Lung (tissue), 12 donors: ENCODE results near the gene SMG6. TPM values are rescaled to one million over a fixed set of nuclear protein-coding genes. Genes with fewer than 3 reads are reported as not detected.
"Not testable (repeated sequence)": the region's sequence is repeated elsewhere in the genome, so short reads cannot be mapped to it uniquely, and the experiment has no call there.

Experiments used
- ATAC-seq: fragments of 200-7000 bp; cut with Tn5 transposase; one replicate; pipeline ENCODE4 v1.9.1; 2020; ENCODE audit warnings: moderate number of reproducible peaks; ENCODE audit not compliant: insufficient read depth, low FRiP score
- DNase-seq, 3 donors: peaks; one replicate each; pipeline ENCODE4 v3.0.0-alpha.2; 2013 to 2017
- H3K27ac ChIP-seq, 2 donors: one replicate each; pipeline ENCODE4 v1.5.1; 2013; ENCODE audit warnings: mild to moderate bottlenecking in 2 of 2, moderate library complexity in 2 of 2, control low read depth in 1 of 2, inconsistent platforms in 1 of 2, low read depth in 1 of 2, low read length in 1 of 2
- H3K27me3 ChIP-seq, 3 donors: one replicate each; pipeline ENCODE4 v1.5.1; 2013; ENCODE audit warnings: low read length in 2 of 3; ENCODE audit not compliant: control insufficient read depth in 3 of 3, insufficient read depth in 3 of 3
- H3K36me3 ChIP-seq, 4 donors: one replicate each; pipeline ENCODE4 v1.5.1; 2013; ENCODE audit warnings: low read length in 4 of 4, mild to moderate bottlenecking in 1 of 4, moderate library complexity in 1 of 4; ENCODE audit not compliant: control insufficient read depth in 4 of 4, insufficient read depth in 4 of 4
- H3K4me1 ChIP-seq, 5 donors: one replicate each; pipeline ENCODE4 v1.5.1; 2013; ENCODE audit warnings: low read length in 5 of 5, mild to moderate bottlenecking in 2 of 5, moderate library complexity in 1 of 5; ENCODE audit not compliant: control insufficient read depth in 5 of 5, insufficient read depth in 5 of 5
- H3K4me3 ChIP-seq: one replicate; pipeline ENCODE4 v1.5.1; 2013; ENCODE audit warnings: mild to moderate bottlenecking, control low read depth, moderate library complexity
- H3K9ac ChIP-seq, 2 donors: one replicate each; pipeline ENCODE4 v1.5.1; 2013; ENCODE audit warnings: low read length in 2 of 2, control low read depth in 1 of 2; ENCODE audit not compliant: insufficient read depth in 1 of 2
- H3K9me3 ChIP-seq, 4 donors: one replicate each; pipeline ENCODE4 v1.5.1; 2013; ENCODE audit warnings: low read length in 3 of 4, mild to moderate bottlenecking in 1 of 4, moderate library complexity in 1 of 4; ENCODE audit not compliant: control insufficient read depth in 4 of 4, insufficient read depth in 3 of 4
- WGBS, 2 donors: extraction: QIAGEN DNeasy Blood & Tissue Kit; methylation state at CpG; one replicate each; pipeline ENCODE4 v1.1.7; 2013; 5-methylcytosine and 5-hydroxymethylcytosine counted together
- polyA plus RNA-seq, 2 donors: library from polyadenylated mRNA; stranded (reverse); fragments of 200-250 nt; gene quantifications; one replicate each; pipeline ENCODE4 v1.2.1, GENCODE V29; 2013
- total RNA-seq, 2 donors: library from RNA; depleted of rRNA in 1 of 2; stranded (reverse); fragments of >200 nt in 1 of 2; gene quantifications; one replicate each; pipeline ENCODE4 v1.2.1, GENCODE V29; 2014 to 2021
- TF ChIP-seq, protein P1 (sequence below): IDR thresholded peaks from 2 replicates; pipeline ENCODE4 v1.5.1; 2012; ENCODE audit warnings: mild to moderate bottlenecking; ENCODE audit errors: control extremely low read depth, extremely low read depth
- donor health status: control.
- donor health status: control.
- donor health status: Bipolar disorder and iron deficiency.
- donor health status: healthy.
- donor health status: DM: yes; HTN: yes; CAD: no.

The SMG6 gene
- total and polyA plus RNA-seq, 4 donors = 17.6 to 45.1 (median 28.9) TPM

DNA sequence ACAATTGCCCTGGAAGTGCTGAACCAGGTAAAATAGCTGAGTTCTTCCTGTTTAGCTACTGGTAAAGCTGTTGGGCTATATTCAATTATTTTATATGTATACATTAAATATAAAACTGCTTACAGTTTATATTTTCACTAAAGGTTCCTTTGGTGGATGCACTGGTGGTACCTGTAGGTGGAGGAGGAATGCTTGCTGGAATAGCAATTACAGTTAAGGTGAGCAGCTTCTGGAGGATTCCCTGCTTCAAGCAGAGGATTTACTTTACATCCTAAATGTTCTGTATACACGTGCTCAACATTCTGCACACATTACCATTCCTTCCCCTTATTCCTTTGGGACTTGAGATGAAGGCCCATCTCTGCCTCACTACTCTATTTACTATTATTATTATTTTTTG lies 17.8 kb upstream of the SMG6 start:
- no peak for ATAC-seq
- Histone ChIP-seq H3K27ac (no peak overlapping the region), H3K27me3 (no peaks in the 10 kb centered on the region), H3K9me3 (no peaks in the 10 kb centered on the region), H3K9ac (no peak overlapping the region), H3K4me3 (no peak overlapping the region), H3K4me1 (no peaks in the 10 kb centered on the region), H3K36me3 (peaks cover 16 to 41% (median 26%) of the 10 kb centered on the region in 4 donors)
- TF ChIP-seq, protein P1, sequence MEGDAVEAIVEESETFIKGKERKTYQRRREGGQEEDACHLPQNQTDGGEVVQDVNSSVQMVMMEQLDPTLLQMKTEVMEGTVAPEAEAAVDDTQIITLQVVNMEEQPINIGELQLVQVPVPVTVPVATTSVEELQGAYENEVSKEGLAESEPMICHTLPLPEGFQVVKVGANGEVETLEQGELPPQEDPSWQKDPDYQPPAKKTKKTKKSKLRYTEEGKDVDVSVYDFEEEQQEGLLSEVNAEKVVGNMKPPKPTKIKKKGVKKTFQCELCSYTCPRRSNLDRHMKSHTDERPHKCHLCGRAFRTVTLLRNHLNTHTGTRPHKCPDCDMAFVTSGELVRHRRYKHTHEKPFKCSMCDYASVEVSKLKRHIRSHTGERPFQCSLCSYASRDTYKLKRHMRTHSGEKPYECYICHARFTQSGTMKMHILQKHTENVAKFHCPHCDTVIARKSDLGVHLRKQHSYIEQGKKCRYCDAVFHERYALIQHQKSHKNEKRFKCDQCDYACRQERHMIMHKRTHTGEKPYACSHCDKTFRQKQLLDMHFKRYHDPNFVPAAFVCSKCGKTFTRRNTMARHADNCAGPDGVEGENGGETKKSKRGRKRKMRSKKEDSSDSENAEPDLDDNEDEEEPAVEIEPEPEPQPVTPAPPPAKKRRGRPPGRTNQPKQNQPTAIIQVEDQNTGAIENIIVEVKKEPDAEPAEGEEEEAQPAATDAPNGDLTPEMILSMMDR = no peak
- no peak for DNase-seq
- WGBS, 2 donors = 80 to 92% methylated on average over 1 of the region's 1 CpG

GRCh38 chr17:2319051-2319450 lies 15.5 kb upstream of the SMG6 start:
- DNase-seq (no peak), ATAC-seq (no peak)
- Histone ChIP-seq H3K9me3 (no peaks in the 10 kb centered on the region), H3K27ac (no peak overlapping the region), H3K4me3 (no peak overlapping the region), H3K27me3 (no peaks in the 10 kb centered on the region), H3K36me3 (peaks cover 3 to 25% (median 13%) of the 10 kb centered on the region in 4 donors), H3K9ac (no peak overlapping the region), H3K4me1 (no peaks in the 10 kb centered on the region)
- TF ChIP-seq, protein P1 = no peak

DNA sequence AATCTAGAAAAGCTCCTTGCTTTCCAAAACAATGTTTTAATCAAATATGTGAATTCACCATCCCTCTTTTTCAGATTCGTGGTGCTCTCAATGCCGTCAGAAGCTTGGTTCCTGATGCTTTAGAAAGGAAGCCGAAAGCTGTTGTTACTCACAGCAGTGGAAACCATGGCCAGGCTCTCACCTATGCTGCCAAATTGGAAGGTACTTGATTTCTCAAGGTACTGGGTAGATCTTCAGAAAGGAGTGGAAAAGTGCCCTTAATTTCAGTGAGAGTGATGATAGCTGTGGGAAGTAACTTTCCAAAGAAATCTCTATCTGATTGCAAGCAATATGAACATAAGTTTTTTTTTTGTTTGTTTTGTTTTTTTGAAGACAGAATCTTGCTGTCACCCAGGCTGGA lies 14.2 kb upstream of the SMG6 start:
- TF ChIP-seq, protein P1 = no peak
- H3K4me1 ChIP-seq = no peaks in the 10 kb centered on the region
- H3K27me3 ChIP-seq = no peaks in the 10 kb centered on the region
- no peak for ATAC-seq
- H3K27ac ChIP-seq = no peak overlapping the region
- no peaks in the 10 kb centered on the region for H3K9me3 ChIP-seq
- no peak overlapping the region for H3K9ac ChIP-seq
- no peak for DNase-seq
- WGBS, 2 donors = 96% methylated on average over 3 of the region's 3 CpGs
- H3K36me3 ChIP-seq = peaks cover under 1 to 14% (median 4%) of the 10 kb centered on the region in 4 donors
- H3K4me3 ChIP-seq = no peak overlapping the region

DNA sequence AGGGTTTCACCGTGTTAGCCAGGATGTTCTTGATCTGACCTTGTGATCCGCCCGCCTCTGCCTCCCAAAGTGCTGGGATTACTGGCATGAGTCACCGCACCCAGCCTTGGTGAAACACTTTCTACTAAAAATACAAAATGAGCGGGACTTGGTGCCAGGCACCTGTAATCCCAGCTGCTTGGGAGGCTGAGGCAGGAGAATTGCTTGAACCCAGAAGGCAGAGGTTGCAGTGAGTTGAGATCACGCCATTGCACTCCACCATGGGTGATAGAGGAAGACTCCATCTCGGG lies 13.3 kb upstream of the SMG6 start:
- 94 to 97% methylated on average over 7 of the region's 7 CpGs for WGBS, 2 donors
- H3K4me3 ChIP-seq, ATAC-seq, H3K9ac ChIP-seq, H3K36me3 ChIP-seq, H3K27me3 ChIP-seq, DNase-seq, H3K4me1 ChIP-seq, H3K27ac ChIP-seq, H3K9me3 ChIP-seq: not testable (repeated sequence)
